ENCODE measurements around the gene MEF2C. TPM values are rescaled to one million over a fixed set of nuclear protein-coding genes. Genes with fewer than 3 reads are reported as not detected.

MEF2C gene
- total and polyA plus RNA-seq, 2 of the 13 experiments (the other 11 are each of a cell fraction or from before 2014, with no cell fraction given) = 0.02 TPM; not detected in 1

- TF ChIP-seq AHDC1 (CRISPR knock-in tag; IDR thresholded peaks at IDR 0.05; ENCODE audit: borderline replicate concordance) (no peak), GABPB1 (CRISPR knock-in tag; IDR thresholded peaks at IDR 0.05) (peak; percentile 31; the same call in 1 of the 2 replicates), ASH2L (IDR thresholded peaks at IDR 0.05; ENCODE audit: insufficient read length, low read depth, low read length) (no peak), ZNF563 (CRISPR knock-in tag; IDR thresholded peaks at IDR 0.05) (no peak), NCOA2 (CRISPR knock-in tag; IDR thresholded peaks at IDR 0.05) (no peak)
Measured at GRCh38 chr5:88675708-88676636, 207.0 kb downstream of the MEF2C start (continued).
